ENCODE results near the gene SGTA. TPM values are rescaled to one million over a fixed set of nuclear protein-coding genes. Genes with fewer than 3 reads are reported as not detected.

SGTA gene
- total and polyA plus RNA-seq, 2 of the 13 experiments (the other 11 are each of a cell fraction or from before 2014, with no cell fraction given), result 43.9 to 47.4 TPM

DNA sequence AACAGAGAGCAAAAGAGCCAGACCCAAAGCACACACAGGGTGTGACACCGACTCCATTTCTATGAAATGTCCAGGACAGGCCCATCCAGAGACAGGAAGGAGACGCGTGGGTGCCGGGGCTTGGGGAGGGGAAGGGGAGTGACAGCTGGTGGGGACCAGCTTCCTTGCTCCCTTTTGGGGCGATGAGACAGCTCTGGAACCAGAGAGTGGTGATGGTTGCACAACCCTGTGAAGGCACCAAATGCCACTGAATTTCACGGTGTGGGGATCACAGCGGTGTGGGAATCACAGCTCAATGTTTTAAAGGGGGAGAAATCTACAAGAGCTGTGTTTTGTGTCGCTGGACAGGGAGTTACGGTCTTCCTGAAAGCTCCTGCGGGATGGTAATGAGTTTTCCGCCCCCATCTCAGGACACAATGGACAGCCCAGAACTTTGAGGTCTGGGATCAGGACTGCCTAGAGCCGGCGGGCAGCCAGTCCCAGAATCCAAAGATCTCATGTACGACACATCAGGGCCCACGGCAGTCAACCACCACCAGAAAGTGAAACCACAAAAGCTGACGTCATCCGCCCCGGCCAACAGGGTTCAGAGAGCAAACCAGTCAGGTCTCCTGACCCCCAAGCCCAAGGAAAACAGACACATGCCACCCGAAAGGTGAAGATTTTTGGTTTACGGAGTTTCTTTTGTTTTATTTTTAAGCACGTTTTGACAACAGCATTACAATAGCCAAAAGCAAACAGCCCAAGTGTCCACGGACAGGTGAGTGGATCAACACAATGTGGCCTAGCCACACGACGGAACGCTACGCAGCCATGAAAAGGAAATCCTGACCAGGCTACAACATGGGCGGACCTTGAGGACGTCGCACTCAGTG, 7.3 kb downstream of the SGTA start (continued):
- TF ChIP-seq POGK (CRISPR knock-in tag; conservative IDR thresholded peaks at IDR 0.05) (no peak), KDM5B (CRISPR knock-in tag; IDR thresholded peaks at IDR 0.05; ENCODE audit: borderline replicate concordance) (no peak), SRSF4 (IDR thresholded peaks at IDR 0.05; ENCODE audit: low read depth, low read length, poor library complexity, severe bottlenecking) (no peak), TOE1 (CRISPR knock-in tag; IDR thresholded peaks at IDR 0.05) (no peak), ZNF501 (CRISPR knock-in tag; IDR thresholded peaks at IDR 0.05) (no peak; the same call in 1 of the 2 replicates), ZNF513 (CRISPR knock-in tag; conservative IDR thresholded peaks at IDR 0.05) (no peak), TFDP1 (CRISPR knock-in tag; IDR thresholded peaks at IDR 0.05; ENCODE audit: borderline replicate concordance) (no peak), RFX1 (IDR thresholded peaks at IDR 0.05) (no peak), FOXC1 (CRISPR knock-in tag; IDR thresholded peaks at IDR 0.05; ENCODE audit: borderline replicate concordance) (no peak), SOX5 (CRISPR knock-in tag; IDR thresholded peaks at IDR 0.05; ENCODE audit: borderline replicate concordance) (peak; percentile 66), ZNF44 (CRISPR knock-in tag; IDR thresholded peaks at IDR 0.05) (no peak), GLMP (CRISPR knock-in tag; IDR thresholded peaks at IDR 0.05; ENCODE audit: borderline replicate concordance) (no peak), XBP1 (CRISPR knock-in tag; IDR thresholded peaks at IDR 0.05) (peak; percentile 77; the same call in 1 of the 2 replicates), MATR3 (CRISPR knock-in tag; IDR thresholded peaks at IDR 0.05) (no peak), ZNF768 (CRISPR knock-in tag; IDR thresholded peaks at IDR 0.05) (no peak)
- TF ChIP-seq, protein P1, sequence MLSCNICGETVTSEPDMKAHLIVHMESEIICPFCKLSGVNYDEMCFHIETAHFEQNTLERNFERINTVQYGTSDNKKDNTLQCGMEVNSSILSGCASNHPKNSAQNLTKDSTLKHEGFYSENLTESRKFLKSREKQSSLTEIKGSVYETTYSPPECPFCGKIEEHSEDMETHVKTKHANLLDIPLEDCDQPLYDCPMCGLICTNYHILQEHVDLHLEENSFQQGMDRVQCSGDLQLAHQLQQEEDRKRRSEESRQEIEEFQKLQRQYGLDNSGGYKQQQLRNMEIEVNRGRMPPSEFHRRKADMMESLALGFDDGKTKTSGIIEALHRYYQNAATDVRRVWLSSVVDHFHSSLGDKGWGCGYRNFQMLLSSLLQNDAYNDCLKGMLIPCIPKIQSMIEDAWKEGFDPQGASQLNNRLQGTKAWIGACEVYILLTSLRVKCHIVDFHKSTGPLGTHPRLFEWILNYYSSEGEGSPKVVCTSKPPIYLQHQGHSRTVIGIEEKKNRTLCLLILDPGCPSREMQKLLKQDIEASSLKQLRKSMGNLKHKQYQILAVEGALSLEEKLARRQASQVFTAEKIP (CRISPR knock-in tag; IDR thresholded peaks at IDR 0.05; ENCODE audit: borderline replicate concordance), result no peak
- TF ChIP-seq, protein P2, sequence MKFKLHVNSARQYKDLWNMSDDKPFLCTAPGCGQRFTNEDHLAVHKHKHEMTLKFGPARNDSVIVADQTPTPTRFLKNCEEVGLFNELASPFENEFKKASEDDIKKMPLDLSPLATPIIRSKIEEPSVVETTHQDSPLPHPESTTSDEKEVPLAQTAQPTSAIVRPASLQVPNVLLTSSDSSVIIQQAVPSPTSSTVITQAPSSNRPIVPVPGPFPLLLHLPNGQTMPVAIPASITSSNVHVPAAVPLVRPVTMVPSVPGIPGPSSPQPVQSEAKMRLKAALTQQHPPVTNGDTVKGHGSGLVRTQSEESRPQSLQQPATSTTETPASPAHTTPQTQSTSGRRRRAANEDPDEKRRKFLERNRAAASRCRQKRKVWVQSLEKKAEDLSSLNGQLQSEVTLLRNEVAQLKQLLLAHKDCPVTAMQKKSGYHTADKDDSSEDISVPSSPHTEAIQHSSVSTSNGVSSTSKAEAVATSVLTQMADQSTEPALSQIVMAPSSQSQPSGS (CRISPR knock-in tag; IDR thresholded peaks at IDR 0.05), result peak; percentile 98
- TF ChIP-seq, protein P3, sequence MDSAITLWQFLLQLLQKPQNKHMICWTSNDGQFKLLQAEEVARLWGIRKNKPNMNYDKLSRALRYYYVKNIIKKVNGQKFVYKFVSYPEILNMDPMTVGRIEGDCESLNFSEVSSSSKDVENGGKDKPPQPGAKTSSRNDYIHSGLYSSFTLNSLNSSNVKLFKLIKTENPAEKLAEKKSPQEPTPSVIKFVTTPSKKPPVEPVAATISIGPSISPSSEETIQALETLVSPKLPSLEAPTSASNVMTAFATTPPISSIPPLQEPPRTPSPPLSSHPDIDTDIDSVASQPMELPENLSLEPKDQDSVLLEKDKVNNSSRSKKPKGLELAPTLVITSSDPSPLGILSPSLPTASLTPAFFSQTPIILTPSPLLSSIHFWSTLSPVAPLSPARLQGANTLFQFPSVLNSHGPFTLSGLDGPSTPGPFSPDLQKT (CRISPR knock-in tag; IDR thresholded peaks at IDR 0.05; ENCODE audit: borderline replicate concordance), result no peak

All from HepG2 (cell line).